ENCODE data around the gene PLA2G2E.
A peak's percentile ranks its signal among the peaks of the same experiment; 100 is the strongest.

The PLA2G2E gene

DNA sequence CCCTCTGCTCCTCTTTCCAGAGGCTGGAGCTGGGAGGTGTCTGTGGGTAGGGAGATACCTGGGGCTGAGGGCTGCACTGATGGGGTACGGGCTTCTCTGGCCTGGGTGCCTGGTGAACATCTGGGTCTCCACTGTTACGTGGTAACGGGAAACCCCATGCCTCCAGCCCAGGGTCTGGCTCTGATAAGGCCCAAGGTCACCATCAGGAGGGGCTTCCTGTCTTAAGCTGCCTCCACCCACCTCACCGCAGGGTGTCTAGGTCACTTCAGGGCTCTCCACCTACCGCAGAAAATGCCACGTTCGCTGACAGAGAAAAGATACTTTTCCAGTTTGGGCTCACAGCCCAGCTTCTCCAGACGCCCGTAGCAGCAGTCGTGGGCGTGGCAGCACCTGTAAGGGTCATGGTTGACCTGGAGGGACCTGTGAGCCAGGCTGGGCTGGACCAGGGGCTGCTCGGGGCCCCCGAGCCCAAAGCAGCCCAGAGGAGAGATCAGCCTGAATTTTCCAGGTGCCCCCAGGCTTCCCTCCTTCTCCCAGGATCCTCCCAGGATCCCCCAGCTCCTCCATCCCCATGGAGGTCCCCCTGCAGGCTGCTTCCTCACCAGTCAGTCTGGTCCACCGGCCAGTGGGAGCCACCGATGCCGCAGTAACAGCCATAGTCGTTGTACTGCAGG, 1.3 kb downstream of the PLA2G2E start:
- no peak for DNase-seq (ENCODE audit: low read depth)
- TF ChIP-seq, protein P1, sequence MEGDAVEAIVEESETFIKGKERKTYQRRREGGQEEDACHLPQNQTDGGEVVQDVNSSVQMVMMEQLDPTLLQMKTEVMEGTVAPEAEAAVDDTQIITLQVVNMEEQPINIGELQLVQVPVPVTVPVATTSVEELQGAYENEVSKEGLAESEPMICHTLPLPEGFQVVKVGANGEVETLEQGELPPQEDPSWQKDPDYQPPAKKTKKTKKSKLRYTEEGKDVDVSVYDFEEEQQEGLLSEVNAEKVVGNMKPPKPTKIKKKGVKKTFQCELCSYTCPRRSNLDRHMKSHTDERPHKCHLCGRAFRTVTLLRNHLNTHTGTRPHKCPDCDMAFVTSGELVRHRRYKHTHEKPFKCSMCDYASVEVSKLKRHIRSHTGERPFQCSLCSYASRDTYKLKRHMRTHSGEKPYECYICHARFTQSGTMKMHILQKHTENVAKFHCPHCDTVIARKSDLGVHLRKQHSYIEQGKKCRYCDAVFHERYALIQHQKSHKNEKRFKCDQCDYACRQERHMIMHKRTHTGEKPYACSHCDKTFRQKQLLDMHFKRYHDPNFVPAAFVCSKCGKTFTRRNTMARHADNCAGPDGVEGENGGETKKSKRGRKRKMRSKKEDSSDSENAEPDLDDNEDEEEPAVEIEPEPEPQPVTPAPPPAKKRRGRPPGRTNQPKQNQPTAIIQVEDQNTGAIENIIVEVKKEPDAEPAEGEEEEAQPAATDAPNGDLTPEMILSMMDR (IDR thresholded peaks at IDR 0.05; ENCODE audit: insufficient read depth, low read depth, low read length, missing control alignments) = no peak
- no peak overlapping the region for H3K4me3 ChIP-seq (ENCODE audit: low read depth, low read length)

DNA sequence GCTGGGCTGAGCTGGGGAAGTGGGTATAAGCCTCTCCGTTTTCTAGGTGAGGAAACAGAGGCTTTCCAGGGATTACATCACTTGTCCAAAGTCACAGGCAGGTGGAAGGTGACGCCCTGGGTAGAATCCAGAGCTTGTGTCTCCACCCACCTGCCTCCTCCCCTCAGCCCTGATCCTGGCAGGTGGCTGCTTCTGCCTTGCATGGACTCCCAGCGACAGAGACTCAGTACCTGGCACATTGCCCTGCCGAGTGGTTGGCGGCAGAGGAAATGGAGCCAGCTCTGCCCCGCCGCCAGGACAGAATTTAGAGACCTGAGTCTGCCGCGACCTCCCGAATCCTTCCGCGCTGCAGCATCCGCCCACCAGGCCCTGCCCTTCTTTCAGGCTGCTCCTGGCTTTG, 2.1 kb downstream of the PLA2G2E start:
- DNase-seq (ENCODE audit: low read depth) = no peak
- no peak overlapping the region for H3K4me3 ChIP-seq (ENCODE audit: low read depth, low read length)
- TF ChIP-seq, protein P1 (IDR thresholded peaks at IDR 0.05; ENCODE audit: insufficient read depth, low read depth, low read length, missing control alignments) = no peak

DNA sequence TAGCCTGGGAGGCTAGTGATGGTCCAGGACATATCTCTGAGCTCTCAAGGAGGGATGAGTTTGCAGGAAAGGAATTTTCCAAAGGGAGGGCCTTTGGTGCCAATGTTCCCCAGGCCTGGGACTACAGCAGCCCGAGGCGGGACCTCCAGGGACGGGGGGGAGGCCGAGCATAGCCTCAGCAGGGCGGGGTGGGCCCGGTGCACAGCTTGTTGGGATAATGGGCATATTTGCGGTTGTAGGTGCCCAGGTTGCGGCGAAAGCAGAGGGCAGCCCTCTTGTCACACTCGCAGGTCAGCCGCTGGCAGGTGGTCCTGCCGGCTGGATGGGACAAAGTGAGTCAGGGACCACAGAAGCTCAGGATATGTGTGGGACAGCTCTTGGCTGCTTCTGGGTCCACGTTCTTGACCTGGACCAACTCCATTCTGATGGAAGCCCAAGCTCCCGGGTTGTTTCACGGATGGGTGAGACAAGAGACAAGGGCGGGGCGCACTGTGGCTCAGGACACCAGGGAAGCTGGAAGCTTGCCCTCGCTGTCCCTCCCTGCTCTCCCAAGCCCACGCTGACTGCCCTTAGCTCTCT, 3.2 kb downstream of the PLA2G2E start:
- no peak for DNase-seq (ENCODE audit: low read depth)

DNA sequence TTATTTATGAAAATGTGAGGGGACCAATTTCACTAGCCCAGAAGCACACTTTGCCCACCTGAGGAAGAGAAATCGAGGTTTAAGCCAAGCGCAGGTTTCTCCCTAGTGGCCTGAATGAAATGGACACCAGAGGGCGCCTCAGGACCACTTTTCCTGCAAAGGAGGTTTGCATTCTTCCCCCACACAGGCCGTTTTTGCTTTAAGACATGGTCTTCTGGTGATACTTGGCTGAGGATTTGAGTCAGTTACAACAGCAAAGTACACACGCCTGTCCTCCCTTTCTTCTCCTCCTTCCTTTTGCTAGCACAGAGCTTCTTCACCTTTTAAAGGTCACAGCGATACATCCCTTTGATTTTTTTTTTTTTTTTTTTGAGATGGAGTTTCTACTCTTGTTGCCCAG, 5.4 kb downstream of the PLA2G2E start:
- DNase-seq (ENCODE audit: low read depth) = peak; percentile 86
- TF ChIP-seq, protein P1 (IDR thresholded peaks at IDR 0.05; ENCODE audit: insufficient read depth, low read depth, low read length, missing control alignments) = peak; percentile 86
- no peak overlapping the region for H3K4me3 ChIP-seq (ENCODE audit: low read depth, low read length)

More for the DNA sequence above, 3.2 kb downstream of the PLA2G2E start:
- no peak overlapping the region for H3K4me3 ChIP-seq (ENCODE audit: low read depth, low read length)
- TF ChIP-seq, protein P1 (IDR thresholded peaks at IDR 0.05; ENCODE audit: insufficient read depth, low read depth, low read length, missing control alignments) = no peak

DNA sequence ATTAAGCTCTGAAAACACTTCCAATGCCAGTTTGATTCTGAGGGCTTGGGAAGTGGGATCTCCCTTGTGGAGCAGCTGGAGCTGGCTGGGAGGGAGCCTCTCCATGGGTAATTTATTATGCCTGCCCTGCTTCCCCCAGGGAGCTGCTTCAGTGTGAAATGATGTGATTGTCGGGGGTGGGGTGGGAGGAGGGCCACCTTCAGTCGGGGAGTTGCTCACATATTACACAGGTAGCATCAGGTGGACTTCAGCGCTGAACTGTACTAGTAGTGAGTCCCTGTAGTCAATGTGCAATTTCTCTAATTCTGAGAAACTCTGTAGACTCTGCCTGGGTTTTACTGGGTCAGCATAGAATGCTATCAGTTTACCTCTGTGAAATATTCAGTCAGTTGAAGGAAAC, 12.8 kb downstream of the PLA2G2E start:
- DNase-seq (ENCODE audit: low read depth) = no peak
- H3K4me3 ChIP-seq (ENCODE audit: low read depth, low read length) = no peak overlapping the region
- TF ChIP-seq, protein P1 (IDR thresholded peaks at IDR 0.05; ENCODE audit: insufficient read depth, low read depth, low read length, missing control alignments) = no peak

DNA sequence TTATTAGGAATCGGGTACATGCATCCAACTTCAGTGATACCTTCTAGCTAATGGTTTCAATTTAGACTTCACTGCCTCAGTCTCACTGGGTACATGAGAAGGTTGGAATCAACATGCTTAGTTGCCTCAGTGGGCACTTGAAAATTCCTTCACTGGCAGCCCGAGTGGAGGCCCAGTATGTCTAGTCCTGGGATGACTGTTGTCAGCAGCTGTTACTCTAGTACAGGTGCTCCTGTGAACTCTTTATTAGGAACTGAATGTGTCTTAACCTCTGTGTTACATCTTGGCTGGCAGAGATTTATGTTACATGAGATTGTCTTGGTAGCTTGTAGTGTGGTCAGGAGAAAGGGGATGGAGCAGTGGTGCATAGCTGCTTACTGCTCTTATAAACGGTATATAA, 13.4 kb downstream of the PLA2G2E start:
- DNase-seq (ENCODE audit: low read depth) = no peak
- no peak overlapping the region for H3K4me3 ChIP-seq (ENCODE audit: low read depth, low read length)
- TF ChIP-seq, protein P1 (IDR thresholded peaks at IDR 0.05; ENCODE audit: insufficient read depth, low read depth, low read length, missing control alignments) = no peak

DNA sequence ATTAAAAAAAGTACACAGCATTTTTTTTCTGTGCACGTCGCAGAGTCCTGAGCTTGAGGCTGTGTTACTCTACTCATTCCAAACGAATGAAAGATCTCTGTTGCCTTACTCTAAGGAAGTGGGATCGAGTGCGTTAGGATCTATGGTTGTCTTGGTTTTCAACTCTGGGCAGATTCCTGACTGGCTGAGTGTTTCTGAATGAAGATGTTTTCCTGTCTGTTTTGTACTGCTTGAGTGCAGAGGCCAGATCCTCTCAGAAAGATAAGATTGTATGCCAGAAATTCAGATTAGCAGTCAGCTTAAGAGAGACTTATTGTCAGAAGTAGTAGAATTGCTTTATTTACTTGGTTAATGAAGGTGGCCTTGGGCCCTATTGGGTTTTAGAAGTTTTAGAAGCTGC, 14.0 kb downstream of the PLA2G2E start:
- TF ChIP-seq, protein P1 (IDR thresholded peaks at IDR 0.05; ENCODE audit: insufficient read depth, low read depth, low read length, missing control alignments) = no peak
- no peak for DNase-seq (ENCODE audit: low read depth)
- no peak overlapping the region for H3K4me3 ChIP-seq (ENCODE audit: low read depth, low read length)
